Thyroid gland (tissue), 4 donors: ENCODE measurements around the gene PLXNA4. TPM values are rescaled to one million over a fixed set of nuclear protein-coding genes. Genes with fewer than 3 reads are reported as not detected.

ENCODE experiments used
- DNase-seq, 2 donors: peaks; one replicate each; pipeline ENCODE4 v3.0.0-alpha.2; 2019
- H3K27ac ChIP-seq, 3 donors: fragments of 200-600 bp; sonication (generic); 1 replicate in 2 of 3; 2 replicates in 1 of 3; pipeline ENCODE4 v1.5.1; 2016 to 2019; ENCODE audit warnings: mild to moderate bottlenecking in 1 of 3, moderate library complexity in 1 of 3
- H3K27me3 ChIP-seq: fragments of 200-600 bp; sonication (generic); one replicate; pipeline ENCODE4 v1.5.1; 2019
- H3K36me3 ChIP-seq, 2 donors: fragments of 200-600 bp; sonication (generic); one replicate each; pipeline ENCODE4 v1.5.1; 2016 to 2019
- H3K4me1 ChIP-seq, 2 donors: fragments of 200-600 bp; sonication (generic); one replicate each; pipeline ENCODE4 v1.5.1; 2017 to 2019
- H3K4me3 ChIP-seq, 3 donors: fragments of 200-600 bp; sonication (generic); replicated peaks in 1 of 3; 1 replicate in 2 of 3; 2 replicates in 1 of 3; pipeline ENCODE4 v1.5.1; 2016; ENCODE audit warnings: mild to moderate bottlenecking in 1 of 3
- H3K9me3 ChIP-seq: fragments of 200-600 bp; sonication (generic); one replicate; pipeline ENCODE4 v1.5.1; 2017
- CTCF ChIP-seq, 6 experiments: fragments of 200-600 bp in 3 of 6; fragments of 450-650 bp in 3 of 6; sonication (generic) in 3 of 6; IDR thresholded peaks; one replicate each; pipeline ENCODE4 v1.5.1; 2016 to 2019; ENCODE audit warnings: antibody characterized with exemption in 6 of 6, mild to moderate bottlenecking in 2 of 6, inconsistent platforms in 1 of 6, moderate library complexity in 1 of 6
- POLR2A ChIP-seq, 2 donors: fragments of 450-650 bp; IDR thresholded peaks; one replicate each; pipeline ENCODE4 v1.6.1; 2017; ENCODE audit warnings: antibody characterized with exemption in 2 of 2, mild to moderate bottlenecking in 2 of 2, moderate library complexity in 1 of 2
- WGBS, 2 donors: methylation state at CpG; one replicate each; pipeline ENCODE4 v1.1.5; 2017; 5-methylcytosine and 5-hydroxymethylcytosine counted together
- intact Hi-C: fragments of 100-400 bp; cut with DNase I; formaldehyde crosslinking; loops from one replicate; pipeline ENCODE4 v1.15.1; 2023
- total RNA-seq, 4 donors: library from RNA; depleted of rRNA; stranded (reverse); fragments of >200 nt; gene quantifications; one replicate each; pipeline ENCODE4 v1.2.3, GENCODE V29; 2016

PLXNA4 gene
- total RNA-seq, 4 donors from 2014 or later = 1.3 to 8.3 (median 2.4) TPM

- Histone ChIP-seq H3K9me3 (no peaks in the 10 kb centered on the region), H3K27ac (no peak overlapping the region), H3K4me1 (no peaks in the 10 kb centered on the region), H3K4me3 (no peak overlapping the region), H3K36me3 (no peaks in the 10 kb centered on the region), H3K27me3 (no peaks in the 10 kb centered on the region)
- TF ChIP-seq CTCF (IDR thresholded peaks at IDR 0.05) (no peak), POLR2A (IDR thresholded peaks at IDR 0.05) (no peak)
- no peak for DNase-seq
- 14 to 28% methylated on average over 2 of the region's 2 CpGs for WGBS, 2 donors
- intact Hi-C loops = no loop called here
Observed at GRCh38 chr7:132270517-132270916, 305.8 kb downstream of the PLXNA4 start.

- Histone ChIP-seq H3K36me3 (no peaks in the 10 kb centered on the region), H3K27ac (no peak overlapping the region), H3K9me3 (no peaks in the 10 kb centered on the region), H3K27me3 (no peaks in the 10 kb centered on the region), H3K4me1 (no peaks in the 10 kb centered on the region), H3K4me3 (no peak overlapping the region)
- no peak for TF ChIP-seq POLR2A (IDR thresholded peaks at IDR 0.05)
- no peak for TF ChIP-seq CTCF (IDR thresholded peaks at IDR 0.05)
- WGBS, 2 donors = 59 to 73% methylated on average over 5 of the region's 5 CpGs
- intact Hi-C loops = no loop called here
- DNase-seq = no peak
Observed at GRCh38 chr7:132269718-132270117, 306.6 kb downstream of the PLXNA4 start.

GRCh38 chr7:132263151-132263550, 313.1 kb downstream of the PLXNA4 start:
- Histone ChIP-seq H3K27me3 (no peaks in the 10 kb centered on the region), H3K4me1 (no peaks in the 10 kb centered on the region), H3K4me3 (no peak overlapping the region), H3K9me3 (no peaks in the 10 kb centered on the region), H3K27ac (no peak overlapping the region), H3K36me3 (no peaks in the 10 kb centered on the region)
- TF ChIP-seq CTCF (IDR thresholded peaks at IDR 0.05) = no peak
- no peak for TF ChIP-seq POLR2A (IDR thresholded peaks at IDR 0.05)
- WGBS, 2 donors = 50 to 77% methylated on average over 2 to 4 of the region's 4 CpGs
- intact Hi-C loops = no loop called here
- DNase-seq = no peak

- TF ChIP-seq POLR2A (IDR thresholded peaks at IDR 0.05) = no peak
- no peak for TF ChIP-seq CTCF (IDR thresholded peaks at IDR 0.05)
- Histone ChIP-seq H3K9me3 (no peaks in the 10 kb centered on the region), H3K27me3 (no peaks in the 10 kb centered on the region), H3K36me3 (no peaks in the 10 kb centered on the region), H3K4me1 (no peaks in the 10 kb centered on the region), H3K4me3 (no peak overlapping the region), H3K27ac (no peak overlapping the region)
- intact Hi-C loops = no loop called here
- 65 to 75% methylated on average over 6 of the region's 6 CpGs for WGBS, 2 donors
- no peak for DNase-seq
Observed at GRCh38 chr7:132262160-132262470, 314.2 kb downstream of the PLXNA4 start.

GRCh38 chr7:132261327-132262159, 314.7 kb downstream of the PLXNA4 start:
- intact Hi-C loops = no loop called here
- no peaks in the 10 kb centered on the region for H3K4me1 ChIP-seq
- H3K36me3 ChIP-seq = no peaks in the 10 kb centered on the region
- TF ChIP-seq POLR2A (IDR thresholded peaks at IDR 0.05) (no peak), CTCF (IDR thresholded peaks at IDR 0.05) (no peak)
- no peak for DNase-seq
- no peak overlapping the region for H3K27ac ChIP-seq
- H3K27me3 ChIP-seq = no peaks in the 10 kb centered on the region
- no peaks in the 10 kb centered on the region for H3K9me3 ChIP-seq
- 54 to 76% methylated on average over 6 to 10 of the region's 10 CpGs for WGBS, 2 donors
- H3K4me3 ChIP-seq = no peak overlapping the region
